A549 (cell line): ENCODE results near the gene OR1J4. TPM values are rescaled to one million over a fixed set of nuclear protein-coding genes. Genes with fewer than 3 reads are reported as not detected.

Experiments
- ATAC-seq, 2 experiments: fragments of 200-7000 bp in 1 of 2; fragments of >200 bp in 1 of 2; cut with Nextera tagmentation in 1 of 2; cut with Tn5 transposase in 1 of 2; 3 replicates each; pipeline versions ENCODE4 v1.8.0 to v1.9.1; 2018 to 2020; ENCODE audit warnings: mild to moderate bottlenecking in 1 of 2, moderate library complexity in 1 of 2
- CTCF ChIA-PET: fragments of 300-600 bp; sonication (Branson Sonifier 250); formaldehyde crosslinking; extraction: SDS; loops from one replicate; lab custom pipeline; 2021; ENCODE audit warnings: antibody characterized with exemption, inconsistent platforms; lab: Yijun Ruan, JAX
- POLR2A ChIA-PET: fragments of 350-600 bp; formaldehyde crosslinking; extraction: SDS; loops from one replicate; lab custom pipeline; 2021; ENCODE audit warnings: antibody characterized with exemption, inconsistent platforms; lab: Yijun Ruan, JAX
- DNase-seq, 2 experiments: peaks; one replicate each; pipeline versions ENCODE4 v3.0.0 to v3.0.0-alpha.2; 2011 to 2016; ENCODE audit warnings: low read depth in 1 of 2, low spot score in 1 of 2
- FAIRE-seq: peaks from 2 replicates; lab custom pipeline; 2011; peaks lifted over from hg19 to GRCh38; lab: Jason Lieb, UNC
- H3K27ac ChIP-seq, 2 experiments: fragments of >200 bp; sonication (Bioruptor Twin); formaldehyde crosslinking; 3 replicates each; pipeline ENCODE4 v1.5.1; 2016 to 2017
- H3K4me1 ChIP-seq: fragments of >200 bp; sonication (Bioruptor Twin); formaldehyde crosslinking; 3 replicates; pipeline ENCODE4 v1.6.1; 2016
- H3K4me2 ChIP-seq: fragments of >200 bp; sonication (Bioruptor Twin); formaldehyde crosslinking; 3 replicates; pipeline ENCODE4 v1.6.1; 2016
- H3K4me3 ChIP-seq: fragments of >200 bp; sonication (Bioruptor Twin); formaldehyde crosslinking; 3 replicates; pipeline ENCODE4 v1.5.1; 2016
- H3K9me3 ChIP-seq: fragments of >200 bp; sonication (Bioruptor Twin); formaldehyde crosslinking; 3 replicates; pipeline ENCODE4 v1.6.1; 2016
- CHD2 ChIP-seq: fragments of 150-350 bp; IDR thresholded peaks from 2 replicates; pipeline ENCODE4 v1.6.1; 2014; ENCODE audit warnings: low read length; ENCODE audit not compliant: partially characterized antibody
- EHMT2 ChIP-seq: fragments of 200-600 bp; sonication (generic); IDR thresholded peaks from 2 replicates; pipeline ENCODE4 v1.6.1; 2016; ENCODE audit warnings: antibody characterized with exemption, low read depth, mild to moderate bottlenecking, moderate library complexity
- FOSB ChIP-seq: fragments of 250-450 bp; sonication (Bioruptor Pico); IDR thresholded peaks from 2 replicates; pipeline ENCODE4 v1.5.0; 2020; ENCODE audit warnings: mild to moderate bottlenecking, moderate library complexity
- FOXS1 ChIP-seq: fragments of 250-450 bp; sonication (Bioruptor Pico); IDR thresholded peaks from 2 replicates; pipeline ENCODE4 v1.5.0; 2020; ENCODE audit warnings: mild to moderate bottlenecking, moderate library complexity
- GATA3 ChIP-seq: IDR thresholded peaks from 2 replicates; pipeline ENCODE4 v1.6.1; 2012; ENCODE audit warnings: borderline replicate concordance
- HEYL ChIP-seq: fragments of 250-450 bp; sonication (Bioruptor Pico); IDR thresholded peaks from 2 replicates; pipeline ENCODE4 v1.8.0; 2021; ENCODE audit warnings: mild to moderate bottlenecking, moderate library complexity
- HOXA7 ChIP-seq: fragments of 250-450 bp; sonication (Bioruptor Pico); IDR thresholded peaks from 2 replicates; pipeline ENCODE4 v1.5.0; 2020; ENCODE audit warnings: mild to moderate bottlenecking, moderate library complexity
- HOXB13 ChIP-seq: fragments of 250-450 bp; sonication (Bioruptor Pico); IDR thresholded peaks from 2 replicates; pipeline ENCODE4 v1.5.0; 2020; ENCODE audit warnings: low read depth, mild to moderate bottlenecking, moderate library complexity
- HOXB5 ChIP-seq: fragments of 250-450 bp; sonication (Bioruptor Pico); IDR thresholded peaks from 2 replicates; pipeline ENCODE4 v1.5.0; 2020; ENCODE audit warnings: mild to moderate bottlenecking, moderate library complexity
- JUNB ChIP-seq: fragments of >200 bp; sonication (Bioruptor Twin); formaldehyde crosslinking; IDR thresholded peaks from 2 replicates; pipeline ENCODE4 v1.6.1; 2016
- KDM1A ChIP-seq: fragments of 200-600 bp; sonication (generic); IDR thresholded peaks from 2 replicates; pipeline ENCODE4 v1.6.1; 2016; ENCODE audit warnings: low read depth, mild to moderate bottlenecking
- MAFK ChIP-seq: fragments of 450-650 bp; IDR thresholded peaks from 2 replicates; pipeline ENCODE4 v1.6.1; 2014; ENCODE audit not compliant: partially characterized antibody
- MYC ChIP-seq: IDR thresholded peaks from 2 replicates; pipeline ENCODE4 v1.6.1; 2012; ENCODE audit warnings: mild to moderate bottlenecking, inconsistent platforms, low read length, improper control_type of control experiment, borderline replicate concordance
- PHF8 ChIP-seq: fragments of 200-600 bp; sonication (generic); IDR thresholded peaks from 2 replicates; pipeline ENCODE4 v1.6.1; 2016; ENCODE audit warnings: low read depth, mild to moderate bottlenecking, antibody characterized with exemption, moderate library complexity, borderline replicate concordance
- POLR2A ChIP-seq: IDR thresholded peaks from 2 replicates; pipeline ENCODE4 v1.6.1; 2012; ENCODE audit warnings: mild to moderate bottlenecking, low read length
- POLR2AphosphoS2 ChIP-seq: conservative IDR thresholded peaks from 2 replicates; pipeline ENCODE4 v1.6.1; 2012; ENCODE audit warnings: low read length, improper control_type of control experiment, inconsistent platforms
- RAD21 ChIP-seq, 2 experiments: fragments of >200 bp in 1 of 2; sonication (Bioruptor Twin) in 1 of 2; formaldehyde crosslinking in 1 of 2; IDR thresholded peaks in 1 of 2; conservative IDR thresholded peaks in 1 of 2; 2 replicates in 1 of 2; 3 replicates in 1 of 2; pipeline ENCODE4 v1.6.1; 2012 to 2018; ENCODE audit warnings: inconsistent platforms in 1 of 2
- RCOR1 ChIP-seq: fragments of 150-350 bp; IDR thresholded peaks from 2 replicates; pipeline ENCODE4 v1.6.1; 2014; ENCODE audit warnings: antibody characterized with exemption, low read length, low read depth
- SMC3 ChIP-seq: fragments of >200 bp; sonication (Bioruptor Twin); formaldehyde crosslinking; IDR thresholded peaks from 3 replicates; pipeline ENCODE4 v1.6.1; 2018; ENCODE audit warnings: inconsistent platforms
- TP53 ChIP-seq: fragments of 250-450 bp; sonication (Bioruptor Pico); IDR thresholded peaks from 2 replicates; pipeline ENCODE4 v1.5.0; 2021; ENCODE audit warnings: mild to moderate bottlenecking, moderate library complexity
- ZC3H11A ChIP-seq: fragments of 450-650 bp; IDR thresholded peaks from 2 replicates; pipeline ENCODE4 v1.6.1; 2014; ENCODE audit warnings: antibody characterized with exemption, mild to moderate bottlenecking
- ZNF302 ChIP-seq: fragments of 250-450 bp; sonication (Bioruptor Pico); IDR thresholded peaks from 2 replicates; pipeline ENCODE4 v1.9.0; 2021; ENCODE audit warnings: inconsistent platforms, mild to moderate bottlenecking, moderate library complexity
- ZSCAN20 ChIP-seq: fragments of 250-450 bp; sonication (Bioruptor Pico); IDR thresholded peaks from 2 replicates; pipeline ENCODE4 v1.8.0; 2022; ENCODE audit warnings: mild to moderate bottlenecking, moderate library complexity
- WGBS: methylation state at CpG from one replicate; pipeline ENCODE4 v1.1.6; 2017; ENCODE audit errors: missing lambda C conversion rate; 5-methylcytosine and 5-hydroxymethylcytosine counted together
- polyA plus RNA-seq, 4 experiments: library from polyadenylated mRNA; depleted of rRNA in 3 of 4; stranded (reverse); fragments of >200 nt; fragmentation: RNase III in 1 of 4; extraction: RNeasy Plus Mini Kit Qiagen cat#74134 plus additional on column Dnase treatment in 1 of 4; gene quantifications; 2 replicates in 3 of 4; 3 replicates in 1 of 4; pipeline ENCODE4 v1.2.3, GENCODE V29; 2011 to 2017
- TF ChIP-seq, protein P1 (sequence below): fragments of 200-600 bp; sonication (generic); IDR thresholded peaks from 2 replicates; pipeline ENCODE4 v1.6.1; 2016; ENCODE audit warnings: antibody characterized with exemption, mild to moderate bottlenecking, moderate library complexity

Gene OR1J4
- polyA plus RNA-seq, 2 of the 4 experiments (the other 2 are of a cell fraction): 0.23 TPM; not detected in 1

- Histone ChIP-seq H3K27ac (no peak overlapping the region), H3K4me3 (no peak overlapping the region)
- ChIA-PET CTCF (interaction anchor here (0.6 to 2.3 kb wide), 4 partner anchors 11 to 377 kb away, joined by 3 to 16 read pairs (median 3); no protein-coding TSS in a partner anchor), POLR2A (no interaction called here)
- no peak for TF ChIP-seq ZC3H11A
- TF ChIP-seq PHF8: no peak
- TF ChIP-seq, all 56 proteins: peak for 0
- Histone ChIP-seq H3K4me2 (no peak overlapping the region), H3K9me3 (no peaks in the 10 kb centered on the region), H3K4me1 (no peaks in the 10 kb centered on the region)
- 49% methylated on average over 2 of the region's 2 CpGs for WGBS
- DNase-seq (no peak), ATAC-seq (no peak), FAIRE-seq (no peak)
Observed at GRCh38 chr9:122475717-122476116, 43.2 kb upstream of the OR1J4 start.

GRCh38 chr9:122477346-122477745, 41.6 kb upstream of the OR1J4 start:
- H3K4me2 ChIP-seq: no peak overlapping the region
- H3K27ac ChIP-seq: no peak overlapping the region
- no peak overlapping the region for H3K4me3 ChIP-seq
- ChIA-PET POLR2A (no interaction called here), CTCF (interaction anchor here (1.1 kb wide), 1 partner anchor 12 kb away, joined by 5 read pairs; no protein-coding TSS in a partner anchor)
- ATAC-seq (no peak), FAIRE-seq (no peak), DNase-seq (no peak)
- H3K4me1 ChIP-seq: no peaks in the 10 kb centered on the region
- TF ChIP-seq RAD21 (conservative IDR thresholded peaks at IDR 0.05 in 1 of 2, IDR thresholded peaks at IDR 0.05 in 1 of 2) (no peak), TP53 (no peak), MAFK (peak; percentile 95)
- H3K9me3 ChIP-seq: no peaks in the 10 kb centered on the region
- 80% methylated on average over 3 of the region's 3 CpGs for WGBS

DNA sequence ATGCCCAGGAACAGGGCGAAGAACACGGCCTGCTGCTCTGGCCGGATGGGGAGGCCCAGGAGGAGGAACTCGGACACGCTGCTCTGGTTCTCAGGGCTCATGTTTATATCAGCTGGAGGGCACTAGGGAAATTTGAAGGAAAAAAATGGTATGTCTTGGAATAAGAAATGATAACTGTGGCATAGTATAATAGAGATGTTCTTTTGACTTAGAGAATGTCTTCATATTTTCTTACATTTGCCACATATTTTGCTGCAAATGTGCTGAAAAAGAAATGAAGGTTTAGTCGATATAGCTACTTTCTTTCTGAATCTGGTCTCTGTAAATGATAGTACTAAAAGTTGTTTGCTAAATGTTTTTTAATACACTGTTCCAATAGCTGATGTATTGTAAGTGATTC, 41.1 kb upstream of the OR1J4 start, which contains the start of gene OR1J1:
Gene OR1J1 (minus strand): TSS at position 101 of the 400 bp plus-strand sequence. CDS start 0 bp downstream, at position 101.
- TF ChIP-seq HOXA7 (CRISPR knock-in tag): no peak
- no peak for TF ChIP-seq MYC
- no peak for TF ChIP-seq FOSB (CRISPR knock-in tag)
- TF ChIP-seq GATA3: no peak
- TF ChIP-seq ZSCAN20 (CRISPR knock-in tag): no peak
- no peak for TF ChIP-seq FOXS1
- no peak for TF ChIP-seq JUNB
- no peak for TF ChIP-seq POLR2AphosphoS2
- TF ChIP-seq HEYL (CRISPR knock-in tag): no peak
- TF ChIP-seq, protein P1, sequence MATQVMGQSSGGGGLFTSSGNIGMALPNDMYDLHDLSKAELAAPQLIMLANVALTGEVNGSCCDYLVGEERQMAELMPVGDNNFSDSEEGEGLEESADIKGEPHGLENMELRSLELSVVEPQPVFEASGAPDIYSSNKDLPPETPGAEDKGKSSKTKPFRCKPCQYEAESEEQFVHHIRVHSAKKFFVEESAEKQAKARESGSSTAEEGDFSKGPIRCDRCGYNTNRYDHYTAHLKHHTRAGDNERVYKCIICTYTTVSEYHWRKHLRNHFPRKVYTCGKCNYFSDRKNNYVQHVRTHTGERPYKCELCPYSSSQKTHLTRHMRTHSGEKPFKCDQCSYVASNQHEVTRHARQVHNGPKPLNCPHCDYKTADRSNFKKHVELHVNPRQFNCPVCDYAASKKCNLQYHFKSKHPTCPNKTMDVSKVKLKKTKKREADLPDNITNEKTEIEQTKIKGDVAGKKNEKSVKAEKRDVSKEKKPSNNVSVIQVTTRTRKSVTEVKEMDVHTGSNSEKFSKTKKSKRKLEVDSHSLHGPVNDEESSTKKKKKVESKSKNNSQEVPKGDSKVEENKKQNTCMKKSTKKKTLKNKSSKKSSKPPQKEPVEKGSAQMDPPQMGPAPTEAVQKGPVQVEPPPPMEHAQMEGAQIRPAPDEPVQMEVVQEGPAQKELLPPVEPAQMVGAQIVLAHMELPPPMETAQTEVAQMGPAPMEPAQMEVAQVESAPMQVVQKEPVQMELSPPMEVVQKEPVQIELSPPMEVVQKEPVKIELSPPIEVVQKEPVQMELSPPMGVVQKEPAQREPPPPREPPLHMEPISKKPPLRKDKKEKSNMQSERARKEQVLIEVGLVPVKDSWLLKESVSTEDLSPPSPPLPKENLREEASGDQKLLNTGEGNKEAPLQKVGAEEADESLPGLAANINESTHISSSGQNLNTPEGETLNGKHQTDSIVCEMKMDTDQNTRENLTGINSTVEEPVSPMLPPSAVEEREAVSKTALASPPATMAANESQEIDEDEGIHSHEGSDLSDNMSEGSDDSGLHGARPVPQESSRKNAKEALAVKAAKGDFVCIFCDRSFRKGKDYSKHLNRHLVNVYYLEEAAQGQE: no peak
- no peak for TF ChIP-seq CHD2
- TF ChIP-seq HOXB5 (CRISPR knock-in tag): no peak
- no peak for TF ChIP-seq HOXB13 (CRISPR knock-in tag)
- TF ChIP-seq POLR2A: no peak
- no peak for TF ChIP-seq SMC3
- TF ChIP-seq KDM1A: no peak
- no peak for TF ChIP-seq EHMT2
- no peak for TF ChIP-seq RCOR1
- no peak for TF ChIP-seq ZNF302 (CRISPR knock-in tag)
- 87% methylated on average over 6 of the region's 6 CpGs for WGBS
- Histone ChIP-seq H3K9me3 (no peaks in the 10 kb centered on the region), H3K4me2 (no peak within 1 kb of the TSS), H3K27ac (no peak within 1 kb of the TSS), H3K4me3 (no peak within 1 kb of the TSS), H3K4me1 (no peaks in the 10 kb centered on the region)
- DNase-seq: no peak
- CTCF ChIA-PET: interaction anchor here (1.1 kb wide), 1 partner anchor 12 kb away, joined by 5 read pairs; no protein-coding TSS in a partner anchor
- ATAC-seq: no peak
- no peak for FAIRE-seq
- POLR2A ChIA-PET: no interaction called here
